Measurements from ENCODE around the gene DHRS4. TPM values are rescaled to one million over a fixed set of nuclear protein-coding genes. Genes with fewer than 3 reads are reported as not detected.

DHRS4 gene
- total and polyA plus RNA-seq, 2 experiments from 2014 or later = 25.4 to 35.4 TPM

GRCh38 chr14:23931721-23932289 lies 21.8 kb upstream of the DHRS4 start:
- Histone ChIP-seq H3K4me2 (ENCODE audit: unreplicated experiment) (no peak overlapping the region), H3K9me3 (ENCODE audit: low read depth) (no peaks in the 10 kb centered on the region), H3F3A (ENCODE audit: insufficient read depth) (peaks cover 6% of the 10 kb centered on the region; the same call in 1 of the 2 replicates), H2AFZ (no peak overlapping the region), H3K4me1 (ENCODE audit: insufficient read depth) (peaks cover 10% of the 10 kb centered on the region; the same call in 1 of the 2 replicates), H3K36me3 (ENCODE audit: low read depth) (no peaks in the 10 kb centered on the region), H3K4me3 (no peak overlapping the region), H3K9ac (no peak overlapping the region), H3K9me2 (ENCODE audit: insufficient read depth) (no peaks in the 10 kb centered on the region), H3K79me2 (ENCODE audit: insufficient read depth) (no peaks in the 10 kb centered on the region), H3K27me3 (replicated peaks; ENCODE audit: insufficient read depth) (no peaks in the 10 kb centered on the region), H4K20me1 (ENCODE audit: insufficient read depth) (no peaks in the 10 kb centered on the region), H3K27ac (no peak overlapping the region)
- DNase-seq = no peak
- 73 to 82% methylated on average over 6 of the region's 6 CpGs for WGBS, 2 experiments (ENCODE audit: low coverage in 1 of 2, low lambda C conversion rate in 2 of 2, missing lambda C conversion rate in 2 of 2)
- in situ Hi-C loops (cut with MboI) = no loop called here
- TF ChIP-seq EZH2phosphoT487 (IDR thresholded peaks at IDR 0.05; ENCODE audit: insufficient read depth, low read depth) (no peak), EZH2 (IDR thresholded peaks at IDR 0.05; ENCODE audit: insufficient read depth, poor library complexity, severe bottlenecking) (no peak)

DNA sequence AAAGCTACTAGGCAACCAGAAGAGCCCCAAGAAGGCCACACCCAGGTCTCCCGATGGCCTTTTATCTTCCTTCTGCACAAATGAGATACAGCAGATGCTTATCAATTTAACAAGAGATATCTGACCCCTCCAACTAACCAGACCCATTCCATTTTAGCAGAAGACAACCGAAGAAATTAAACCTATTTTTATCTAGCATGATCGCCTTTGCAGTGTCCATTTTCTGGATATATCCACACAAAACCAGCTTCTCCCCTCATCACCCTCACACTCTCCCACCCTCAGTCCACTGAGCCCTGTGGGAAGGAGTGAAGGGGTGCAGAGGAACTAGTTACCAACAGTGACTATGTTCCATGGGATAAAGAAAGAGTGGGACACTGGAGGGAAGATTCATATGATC lies 20.9 kb upstream of the DHRS4 start:
- DNase-seq = no peak
- 74 to 75% methylated on average over 3 of the region's 3 CpGs for WGBS, 2 experiments (ENCODE audit: low coverage in 1 of 2, low lambda C conversion rate in 2 of 2, missing lambda C conversion rate in 2 of 2)
- no peak overlapping the region for H3K9ac ChIP-seq
- TF ChIP-seq EZH2 (IDR thresholded peaks at IDR 0.05; ENCODE audit: insufficient read depth, poor library complexity, severe bottlenecking) = no peak
- TF ChIP-seq EZH2phosphoT487 (IDR thresholded peaks at IDR 0.05; ENCODE audit: insufficient read depth, low read depth) = no peak
- no peak overlapping the region for H2AFZ ChIP-seq
- in situ Hi-C loops (cut with MboI) = no loop called here
- H3K27me3 ChIP-seq (replicated peaks; ENCODE audit: insufficient read depth) = no peaks in the 10 kb centered on the region
- H3K9me2 ChIP-seq (ENCODE audit: insufficient read depth) = no peaks in the 10 kb centered on the region
- H3K4me3 ChIP-seq = no peak overlapping the region
- H3F3A ChIP-seq (ENCODE audit: insufficient read depth) = peaks cover 6% of the 10 kb centered on the region; the same call in 1 of the 2 replicates
- H4K20me1 ChIP-seq (ENCODE audit: insufficient read depth) = no peaks in the 10 kb centered on the region
- no peak overlapping the region for H3K4me2 ChIP-seq (ENCODE audit: unreplicated experiment)
- H3K27ac ChIP-seq = no peak overlapping the region
- H3K9me3 ChIP-seq (ENCODE audit: low read depth) = no peaks in the 10 kb centered on the region
- no peaks in the 10 kb centered on the region for H3K79me2 ChIP-seq (ENCODE audit: insufficient read depth)
- peaks cover 10% of the 10 kb centered on the region; the same call in 1 of the 2 replicates for H3K4me1 ChIP-seq (ENCODE audit: insufficient read depth)
- no peaks in the 10 kb centered on the region for H3K36me3 ChIP-seq (ENCODE audit: low read depth)

DNA sequence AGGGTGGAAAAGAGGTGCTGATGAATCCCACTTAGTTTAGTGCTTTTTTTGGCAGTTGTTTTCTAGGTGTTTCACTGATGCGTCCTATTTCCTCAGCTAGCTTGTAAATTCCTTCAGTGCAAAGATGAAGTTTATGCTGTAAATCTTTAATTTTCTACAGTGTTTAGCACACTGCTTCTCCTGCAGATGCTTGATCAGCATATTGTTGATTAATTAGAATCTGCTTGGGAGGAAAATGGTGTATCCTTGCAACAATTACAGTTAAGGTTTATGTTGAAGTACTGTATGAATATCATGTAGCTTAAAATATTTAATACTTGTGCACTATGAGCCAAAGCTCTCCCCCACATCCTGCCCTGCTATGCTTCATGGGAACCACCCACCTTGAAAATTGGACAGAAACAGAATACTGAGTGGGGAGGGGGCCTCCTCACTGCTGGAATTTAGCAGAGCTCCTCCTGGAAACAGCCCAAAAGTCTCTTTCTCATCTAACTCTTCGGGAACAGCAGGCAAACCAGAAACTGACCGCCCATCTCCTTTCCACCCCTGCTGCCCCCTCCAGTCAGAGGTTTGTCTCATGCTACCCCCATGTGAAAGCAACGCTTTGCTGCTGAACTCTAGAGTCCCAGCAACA lies 20.3 kb upstream of the DHRS4 start:
- Histone ChIP-seq H3K27me3 (replicated peaks; ENCODE audit: insufficient read depth) (no peaks in the 10 kb centered on the region), H3K4me2 (ENCODE audit: unreplicated experiment) (no peak overlapping the region), H3F3A (ENCODE audit: insufficient read depth) (peaks cover 6% of the 10 kb centered on the region; the same call in 1 of the 2 replicates), H3K9me2 (ENCODE audit: insufficient read depth) (no peaks in the 10 kb centered on the region), H3K4me3 (no peak overlapping the region), H2AFZ (no peak overlapping the region), H3K79me2 (ENCODE audit: insufficient read depth) (no peaks in the 10 kb centered on the region), H3K9me3 (ENCODE audit: low read depth) (no peaks in the 10 kb centered on the region), H3K36me3 (ENCODE audit: low read depth) (no peaks in the 10 kb centered on the region), H4K20me1 (ENCODE audit: insufficient read depth) (no peaks in the 10 kb centered on the region), H3K4me1 (ENCODE audit: insufficient read depth) (peaks cover 10% of the 10 kb centered on the region; the same call in 1 of the 2 replicates), H3K9ac (no peak overlapping the region), H3K27ac (no peak overlapping the region)
- no peak for TF ChIP-seq EZH2phosphoT487 (IDR thresholded peaks at IDR 0.05; ENCODE audit: insufficient read depth, low read depth)
- no peak for TF ChIP-seq EZH2 (IDR thresholded peaks at IDR 0.05; ENCODE audit: insufficient read depth, poor library complexity, severe bottlenecking)
- WGBS, 2 experiments (ENCODE audit: low coverage in 1 of 2, low lambda C conversion rate in 2 of 2, missing lambda C conversion rate in 2 of 2) = 61 to 66% methylated on average over 4 of the region's 4 CpGs
- DNase-seq = no peak
- in situ Hi-C loops (cut with MboI) = no loop called here

- no peak overlapping the region for H3K4me2 ChIP-seq (ENCODE audit: unreplicated experiment)
- TF ChIP-seq EZH2 (IDR thresholded peaks at IDR 0.05; ENCODE audit: insufficient read depth, poor library complexity, severe bottlenecking) = no peak
- TF ChIP-seq EZH2phosphoT487 (IDR thresholded peaks at IDR 0.05; ENCODE audit: insufficient read depth, low read depth) = no peak
- DNase-seq = no peak
- peaks cover 6% of the 10 kb centered on the region; the same call in 1 of the 2 replicates for H3F3A ChIP-seq (ENCODE audit: insufficient read depth)
- no peaks in the 10 kb centered on the region for H3K9me2 ChIP-seq (ENCODE audit: insufficient read depth)
- 59 to 75% methylated on average over 2 of the region's 2 CpGs for WGBS, 2 experiments (ENCODE audit: low coverage in 1 of 2, low lambda C conversion rate in 2 of 2, missing lambda C conversion rate in 2 of 2)
- H2AFZ ChIP-seq = no peak overlapping the region
- H3K27ac ChIP-seq = no peak overlapping the region
- no peaks in the 10 kb centered on the region for H3K27me3 ChIP-seq (replicated peaks; ENCODE audit: insufficient read depth)
- no peak overlapping the region for H3K4me3 ChIP-seq
- no peak overlapping the region for H3K9ac ChIP-seq
- no peaks in the 10 kb centered on the region for H4K20me1 ChIP-seq (ENCODE audit: insufficient read depth)
- peaks cover 10% of the 10 kb centered on the region; the same call in 1 of the 2 replicates for H3K4me1 ChIP-seq (ENCODE audit: insufficient read depth)
- H3K9me3 ChIP-seq (ENCODE audit: low read depth) = no peaks in the 10 kb centered on the region
- no peaks in the 10 kb centered on the region for H3K36me3 ChIP-seq (ENCODE audit: low read depth)
- in situ Hi-C loops (cut with MboI) = no loop called here
- no peaks in the 10 kb centered on the region for H3K79me2 ChIP-seq (ENCODE audit: insufficient read depth)
Observed at GRCh38 chr14:23933742-23934128, 19.8 kb upstream of the DHRS4 start.
